ENCODE measurements around the gene CNDP1. TPM values are rescaled to one million over a fixed set of nuclear protein-coding genes. Genes with fewer than 3 reads are reported as not detected.

The CNDP1 gene
- total and polyA plus RNA-seq, 9 donors = 0.04 to 0.76 (median 0.26) TPM; not detected in 1

DNA sequence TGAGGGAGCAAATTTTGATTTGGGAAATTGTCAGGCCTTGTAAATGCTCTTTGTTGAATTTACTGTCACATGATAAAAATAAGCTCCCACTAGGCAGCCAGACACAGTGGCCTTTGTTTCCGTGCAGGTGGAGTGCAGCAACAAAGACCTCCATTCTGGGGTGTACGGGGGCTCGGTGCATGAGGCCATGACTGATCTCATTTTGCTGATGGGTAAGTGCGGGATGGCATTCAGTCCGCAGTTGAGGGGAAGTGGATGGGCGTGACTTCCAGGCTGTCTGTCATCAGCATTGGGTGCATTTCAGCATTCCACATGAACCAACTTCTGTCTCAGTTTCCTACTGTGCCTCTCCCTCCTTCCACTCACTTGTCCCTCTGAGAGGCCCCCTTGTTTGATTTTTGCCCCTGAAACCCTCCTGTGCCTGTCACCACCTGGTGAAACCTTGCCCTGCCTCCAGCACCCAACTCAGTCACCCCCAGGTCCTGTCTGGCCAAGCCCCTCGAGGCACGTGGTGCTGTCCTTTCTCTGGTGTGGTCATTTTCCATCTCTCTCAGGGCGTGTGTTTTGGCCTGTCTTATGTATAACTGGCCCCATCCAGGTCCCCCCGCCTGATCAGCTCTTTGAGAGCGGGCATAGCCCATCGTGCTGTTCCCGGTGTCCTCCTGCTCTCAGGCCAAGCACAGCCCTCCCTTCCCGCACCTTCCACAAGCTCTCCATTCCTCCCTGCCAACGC lies 21.8 kb upstream of the CNDP1 start:
- no peaks in the 10 kb centered on the region for H3K9me3 ChIP-seq (replicated peaks; ENCODE audit: control insufficient read depth, low read depth, low read length)
- H3K27me3 ChIP-seq (ENCODE audit: control insufficient read depth, insufficient read depth, low read length) = no peaks in the 10 kb centered on the region
- peaks cover 87% of the 10 kb centered on the region for H3K36me3 ChIP-seq (ENCODE audit: control insufficient read depth, insufficient read depth, low read length)
- H3K4me1 ChIP-seq (ENCODE audit: control insufficient read depth, insufficient read depth, low read length) = peaks cover 2% of the 10 kb centered on the region
- WGBS (ENCODE audit: insufficient coverage) = 88% methylated on average over 9 of the region's 15 CpGs
- DNase-seq = no peak
- H3K4me3 ChIP-seq (ENCODE audit: low read length) = no peak overlapping the region
- no peak overlapping the region for H3K27ac ChIP-seq (ENCODE audit: low read length)

DNA sequence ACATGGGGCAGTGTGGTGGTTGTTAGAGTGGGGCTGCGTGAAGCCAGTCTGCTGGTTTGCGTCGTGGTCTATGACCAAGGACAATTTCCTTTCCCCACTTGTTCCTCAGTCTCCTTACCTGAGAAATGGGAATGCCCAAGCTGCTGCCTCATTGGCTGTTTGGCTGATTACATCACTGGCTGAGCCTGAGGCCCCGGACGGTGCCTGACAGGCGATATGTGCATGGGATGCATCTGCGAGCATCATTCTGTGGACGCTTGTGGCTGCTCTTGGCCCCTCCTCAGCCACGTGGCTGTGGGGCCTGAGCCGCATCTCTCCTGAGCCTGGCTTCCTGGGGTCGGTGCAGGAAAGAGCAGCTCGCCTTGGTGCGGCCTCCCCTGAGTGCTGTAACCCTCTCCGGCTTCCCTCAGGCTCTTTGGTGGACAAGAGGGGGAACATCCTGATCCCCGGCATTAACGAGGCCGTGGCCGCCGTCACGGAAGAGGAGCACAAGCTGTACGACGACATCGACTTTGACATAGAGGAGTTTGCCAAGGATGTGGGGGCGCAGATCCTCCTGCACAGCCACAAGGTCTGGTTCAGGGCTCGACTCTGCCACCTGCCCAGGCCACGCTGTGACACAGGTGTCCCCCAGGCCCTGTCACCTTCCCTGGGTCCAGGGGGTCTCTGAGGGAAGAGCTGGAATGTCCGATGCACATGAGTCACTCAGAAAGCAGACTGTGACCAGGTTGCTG lies 21.0 kb upstream of the CNDP1 start:
- Histone ChIP-seq H3K9me3 (replicated peaks; ENCODE audit: control insufficient read depth, low read depth, low read length) (no peaks in the 10 kb centered on the region), H3K27ac (ENCODE audit: low read length) (no peak overlapping the region), H3K27me3 (ENCODE audit: control insufficient read depth, insufficient read depth, low read length) (no peaks in the 10 kb centered on the region), H3K4me1 (ENCODE audit: control insufficient read depth, insufficient read depth, low read length) (no peaks in the 10 kb centered on the region), H3K36me3 (ENCODE audit: control insufficient read depth, insufficient read depth, low read length) (peaks cover 86% of the 10 kb centered on the region), H3K4me3 (ENCODE audit: low read length) (no peak overlapping the region)
- no peak for DNase-seq
- WGBS (ENCODE audit: insufficient coverage) = 87% methylated on average over 24 of the region's 27 CpGs

DNA sequence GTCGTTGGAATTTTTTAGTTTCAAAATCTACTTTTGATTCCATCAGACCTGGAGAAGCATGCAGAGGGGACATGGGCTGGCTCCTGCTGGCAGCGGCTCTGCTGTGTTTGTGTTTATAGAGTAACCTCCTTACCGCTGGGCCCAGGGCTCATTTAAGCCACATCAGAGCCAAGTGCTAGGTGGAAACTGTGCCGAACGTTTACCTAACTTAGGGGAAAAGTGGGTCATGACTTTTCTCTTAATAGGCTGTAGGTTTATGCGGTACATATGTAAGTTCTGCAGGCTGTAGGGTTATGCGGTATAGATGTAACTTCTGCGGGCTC lies 20.5 kb upstream of the CNDP1 start:
- Histone ChIP-seq H3K4me1 (ENCODE audit: control insufficient read depth, insufficient read depth, low read length) (no peaks in the 10 kb centered on the region), H3K4me3 (ENCODE audit: low read length) (no peak overlapping the region), H3K9me3 (replicated peaks; ENCODE audit: control insufficient read depth, low read depth, low read length) (no peaks in the 10 kb centered on the region), H3K36me3 (ENCODE audit: control insufficient read depth, insufficient read depth, low read length) (peaks cover 86% of the 10 kb centered on the region), H3K27me3 (ENCODE audit: control insufficient read depth, insufficient read depth, low read length) (no peaks in the 10 kb centered on the region), H3K27ac (ENCODE audit: low read length) (no peak overlapping the region)
- WGBS (ENCODE audit: insufficient coverage) = 84% methylated on average over 7 of the region's 8 CpGs
- DNase-seq = no peak

GRCh38 chr18:74514860-74515495 lies 19.3 kb upstream of the CNDP1 start:
- no peaks in the 10 kb centered on the region for H3K27me3 ChIP-seq (ENCODE audit: control insufficient read depth, insufficient read depth, low read length)
- H3K27ac ChIP-seq (ENCODE audit: low read length) = no peak overlapping the region
- H3K36me3 ChIP-seq (ENCODE audit: control insufficient read depth, insufficient read depth, low read length) = peaks cover 89% of the 10 kb centered on the region
- WGBS (ENCODE audit: insufficient coverage) = 91% methylated on average over 18 of the region's 18 CpGs
- no peaks in the 10 kb centered on the region for H3K9me3 ChIP-seq (replicated peaks; ENCODE audit: control insufficient read depth, low read depth, low read length)
- no peak for DNase-seq
- no peak overlapping the region for H3K4me3 ChIP-seq (ENCODE audit: low read length)
- no peaks in the 10 kb centered on the region for H3K4me1 ChIP-seq (ENCODE audit: control insufficient read depth, insufficient read depth, low read length)

- no peaks in the 10 kb centered on the region for H3K27me3 ChIP-seq (ENCODE audit: control insufficient read depth, insufficient read depth, low read length)
- H3K36me3 ChIP-seq (ENCODE audit: control insufficient read depth, insufficient read depth, low read length) = peaks cover 89% of the 10 kb centered on the region
- H3K9me3 ChIP-seq (replicated peaks; ENCODE audit: control insufficient read depth, low read depth, low read length) = no peaks in the 10 kb centered on the region
- H3K4me3 ChIP-seq (ENCODE audit: low read length) = no peak overlapping the region
- WGBS (ENCODE audit: insufficient coverage) = 87% methylated on average over 12 of the region's 13 CpGs
- no peak overlapping the region for H3K27ac ChIP-seq (ENCODE audit: low read length)
- H3K4me1 ChIP-seq (ENCODE audit: control insufficient read depth, insufficient read depth, low read length) = no peaks in the 10 kb centered on the region
- DNase-seq = no peak
These were observed 18.6 kb upstream of the CNDP1 start for GRCh38 chr18:74515620-74516231.

GRCh38 chr18:74516271-74517235 lies 17.7 kb upstream of the CNDP1 start:
- WGBS (ENCODE audit: insufficient coverage) = 90% methylated on average over 25 of the region's 35 CpGs
- H3K4me3 ChIP-seq (ENCODE audit: low read length) = no peak overlapping the region
- peaks cover 91% of the 10 kb centered on the region for H3K36me3 ChIP-seq (ENCODE audit: control insufficient read depth, insufficient read depth, low read length)
- H3K27ac ChIP-seq (ENCODE audit: low read length) = no peak overlapping the region
- H3K4me1 ChIP-seq (ENCODE audit: control insufficient read depth, insufficient read depth, low read length) = no peaks in the 10 kb centered on the region
- no peaks in the 10 kb centered on the region for H3K9me3 ChIP-seq (replicated peaks; ENCODE audit: control insufficient read depth, low read depth, low read length)
- no peak for DNase-seq
- no peaks in the 10 kb centered on the region for H3K27me3 ChIP-seq (ENCODE audit: control insufficient read depth, insufficient read depth, low read length)

- WGBS (ENCODE audit: insufficient coverage) = 90% methylated on average over 14 of the region's 15 CpGs
- peaks cover 89% of the 10 kb centered on the region for H3K36me3 ChIP-seq (ENCODE audit: control insufficient read depth, insufficient read depth, low read length)
- no peaks in the 10 kb centered on the region for H3K4me1 ChIP-seq (ENCODE audit: control insufficient read depth, insufficient read depth, low read length)
- no peak overlapping the region for H3K27ac ChIP-seq (ENCODE audit: low read length)
- no peaks in the 10 kb centered on the region for H3K9me3 ChIP-seq (replicated peaks; ENCODE audit: control insufficient read depth, low read depth, low read length)
- no peak overlapping the region for H3K4me3 ChIP-seq (ENCODE audit: low read length)
- H3K27me3 ChIP-seq (ENCODE audit: control insufficient read depth, insufficient read depth, low read length) = no peaks in the 10 kb centered on the region
- DNase-seq = no peak
These were observed 17.1 kb upstream of the CNDP1 start for GRCh38 chr18:74517236-74517630.

DNA sequence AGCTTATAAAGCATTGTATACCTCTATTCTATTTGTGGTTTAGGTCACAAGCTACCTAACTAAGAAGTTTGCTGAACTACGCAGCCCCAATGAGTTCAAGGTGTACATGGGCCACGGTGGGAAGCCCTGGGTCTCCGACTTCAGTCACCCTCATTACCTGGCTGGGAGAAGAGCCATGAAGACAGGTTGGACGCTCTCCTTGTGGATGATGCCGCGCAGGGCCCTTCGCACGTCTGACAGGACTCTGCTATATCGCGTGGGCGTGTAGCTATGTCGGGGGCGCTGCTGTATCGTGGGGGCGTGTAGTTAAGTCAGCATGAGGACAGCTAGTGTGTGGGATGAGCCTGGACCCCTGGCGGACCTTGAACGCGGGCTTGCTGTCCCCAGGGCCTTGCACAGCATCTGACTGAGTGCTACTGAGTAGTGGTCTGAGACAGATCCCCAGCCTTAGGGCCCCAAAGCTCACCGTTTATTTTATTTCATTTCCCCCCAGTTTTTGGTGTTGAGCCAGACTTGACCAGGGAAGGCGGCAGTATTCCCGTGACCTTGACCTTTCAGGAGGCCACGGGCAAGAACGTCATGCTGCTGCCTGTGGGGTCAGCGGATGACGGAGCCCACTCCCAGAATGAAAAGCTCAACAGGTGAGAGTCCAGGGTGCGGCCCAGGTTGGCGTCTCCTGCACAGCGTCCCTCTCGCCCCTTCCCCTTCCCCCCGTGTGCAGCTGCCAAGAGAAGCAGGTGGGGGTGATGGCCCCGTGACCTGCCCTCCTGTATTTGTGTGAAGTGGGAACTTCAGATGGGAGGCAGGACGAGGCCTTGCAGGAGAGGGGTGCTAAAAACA lies 15.6 kb upstream of the CNDP1 start:
- DNase-seq = no peak
- no peaks in the 10 kb centered on the region for H3K27me3 ChIP-seq (ENCODE audit: control insufficient read depth, insufficient read depth, low read length)
- H3K36me3 ChIP-seq (ENCODE audit: control insufficient read depth, insufficient read depth, low read length) = peaks cover 82% of the 10 kb centered on the region
- 85% methylated on average over 25 of the region's 32 CpGs for WGBS (ENCODE audit: insufficient coverage)
- no peak overlapping the region for H3K4me3 ChIP-seq (ENCODE audit: low read length)
- no peaks in the 10 kb centered on the region for H3K4me1 ChIP-seq (ENCODE audit: control insufficient read depth, insufficient read depth, low read length)
- H3K27ac ChIP-seq (ENCODE audit: low read length) = no peak overlapping the region
- H3K9me3 ChIP-seq (replicated peaks; ENCODE audit: control insufficient read depth, low read depth, low read length) = no peaks in the 10 kb centered on the region
